Measurements from ENCODE around the gene ARHGAP23.
"Not testable (repeated sequence)": the region's sequence is repeated elsewhere in the genome, so short reads cannot be mapped to it uniquely, and the experiment has no call there.

Gene ARHGAP23

DNA sequence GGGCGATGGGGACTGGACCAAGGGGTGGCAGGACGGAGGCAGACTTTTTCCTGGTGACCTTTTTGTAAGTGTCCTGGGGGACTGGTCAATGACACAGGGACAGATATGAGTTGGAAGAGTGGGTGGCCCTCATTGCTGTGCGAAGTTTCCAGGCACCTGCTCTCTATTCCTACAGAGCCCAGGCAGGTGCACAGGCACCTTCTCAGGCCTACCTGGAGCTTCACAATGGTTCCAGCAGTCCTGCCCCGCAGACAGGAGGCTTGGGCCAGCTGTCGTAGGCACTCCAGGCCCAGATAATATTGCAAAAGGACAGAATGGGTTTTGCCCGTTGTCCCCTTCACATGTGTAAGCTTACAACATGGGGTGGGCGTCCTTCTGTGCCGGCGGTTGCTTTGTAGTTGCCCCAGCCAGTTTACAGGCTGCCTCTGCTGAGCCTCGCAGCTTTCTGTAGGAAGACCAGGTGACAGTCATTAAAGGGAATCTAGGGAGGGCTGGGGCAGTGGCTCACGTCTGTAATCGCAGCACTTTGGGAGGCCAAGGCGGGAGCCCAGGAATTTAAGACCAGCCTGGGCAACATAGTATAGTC lies 84.3 kb downstream of the ARHGAP23 start:
- H3K4me2 ChIP-seq (ENCODE audit: insufficient read depth, low read length) = no peak overlapping the region
- no peaks in the 10 kb centered on the region for H3K79me2 ChIP-seq (ENCODE audit: insufficient read depth, low read length)
- DNase-seq (no peak), ATAC-seq (ENCODE audit: insufficient read depth, low read depth) (no peak)
- H3K4me3 ChIP-seq (ENCODE audit: low read depth in 1 of 2, low read length in 2 of 2) = no peak overlapping the region
- no peak overlapping the region for H3K27ac ChIP-seq (ENCODE audit: low read length)
- no peaks in the 10 kb centered on the region for H3K4me1 ChIP-seq (ENCODE audit: insufficient read depth, low read length)
- no peaks in the 10 kb centered on the region for H3K27me3 ChIP-seq (ENCODE audit: insufficient read depth, low read length, poor library complexity)
- peaks cover 15% of the 10 kb centered on the region for H3K36me3 ChIP-seq (ENCODE audit: insufficient read depth, low read length)
- H3K9me3 ChIP-seq (ENCODE audit: insufficient read depth, low read length, severe bottlenecking) = no peaks in the 10 kb centered on the region
- TF ChIP-seq CTCF (IDR thresholded peaks at IDR 0.05; ENCODE audit: borderline replicate concordance, extremely low read depth, low read length, poor library complexity, severe bottlenecking) (no peak), EZH2 (IDR thresholded peaks at IDR 0.05; ENCODE audit: borderline replicate concordance, low read depth, low read length, severe bottlenecking) (no peak)
- no peak overlapping the region for H2AFZ ChIP-seq (ENCODE audit: low read depth, low read length)
- no peak overlapping the region for H3K9ac ChIP-seq (ENCODE audit: low read depth, low read length)
- no peaks in the 10 kb centered on the region; the same call in 1 of the 2 replicates for H4K20me1 ChIP-seq (ENCODE audit: insufficient read depth, low read length)

DNA sequence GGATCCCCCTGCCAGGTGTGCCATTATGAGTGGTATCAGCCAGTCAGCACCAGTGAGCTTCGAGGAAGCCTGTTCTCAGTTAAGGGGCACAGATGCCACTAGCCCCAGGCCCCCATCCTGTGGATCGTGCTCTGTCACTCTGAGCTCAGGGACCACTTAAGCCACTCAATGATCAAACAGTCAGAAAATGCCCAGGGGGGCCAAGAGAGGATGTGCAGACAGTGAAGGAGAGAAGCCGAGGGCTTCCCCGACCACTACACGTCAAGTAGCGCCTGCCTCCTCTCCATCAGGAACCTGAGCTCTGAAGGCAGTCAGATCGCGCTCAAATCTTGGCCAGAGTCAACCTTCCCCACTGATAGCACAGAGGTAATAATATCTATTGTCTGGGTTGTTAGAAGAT lies 98.3 kb downstream of the ARHGAP23 start:
- not testable (repeated sequence) for H3K79me2 ChIP-seq (ENCODE audit: insufficient read depth, low read length); H3K9me3 ChIP-seq (ENCODE audit: insufficient read depth, low read length, severe bottlenecking); DNase-seq; H3K36me3 ChIP-seq (ENCODE audit: insufficient read depth, low read length); H4K20me1 ChIP-seq (ENCODE audit: insufficient read depth, low read length); H3K4me1 ChIP-seq (ENCODE audit: insufficient read depth, low read length); H3K4me3 ChIP-seq (ENCODE audit: low read depth in 1 of 2, low read length in 2 of 2); H3K27me3 ChIP-seq (ENCODE audit: insufficient read depth, low read length, poor library complexity); H2AFZ ChIP-seq (ENCODE audit: low read depth, low read length); ATAC-seq (ENCODE audit: insufficient read depth, low read depth); H3K9ac ChIP-seq (ENCODE audit: low read depth, low read length); H3K27ac ChIP-seq (ENCODE audit: low read length); H3K4me2 ChIP-seq (ENCODE audit: insufficient read depth, low read length)

GRCh38 chr17:38528141-38528540 lies 99.9 kb downstream of the ARHGAP23 start:
- not testable (repeated sequence) for H3K4me3 ChIP-seq (ENCODE audit: low read depth in 1 of 2, low read length in 2 of 2); H3K9me3 ChIP-seq (ENCODE audit: insufficient read depth, low read length, severe bottlenecking); H3K4me2 ChIP-seq (ENCODE audit: insufficient read depth, low read length); H3K9ac ChIP-seq (ENCODE audit: low read depth, low read length); H2AFZ ChIP-seq (ENCODE audit: low read depth, low read length); H3K36me3 ChIP-seq (ENCODE audit: insufficient read depth, low read length); DNase-seq; H3K4me1 ChIP-seq (ENCODE audit: insufficient read depth, low read length); ATAC-seq (ENCODE audit: insufficient read depth, low read depth); H4K20me1 ChIP-seq (ENCODE audit: insufficient read depth, low read length); H3K27me3 ChIP-seq (ENCODE audit: insufficient read depth, low read length, poor library complexity); H3K27ac ChIP-seq (ENCODE audit: low read length); H3K79me2 ChIP-seq (ENCODE audit: insufficient read depth, low read length)

- not testable (repeated sequence) for ATAC-seq (ENCODE audit: insufficient read depth, low read depth)
Observed at GRCh38 chr17:38530856-38531255, 102.6 kb downstream of the ARHGAP23 start.

GRCh38 chr17:38531761-38532160 lies 103.5 kb downstream of the ARHGAP23 start:
- H3K27ac ChIP-seq (ENCODE audit: low read length); ATAC-seq (ENCODE audit: insufficient read depth, low read depth); H4K20me1 ChIP-seq (ENCODE audit: insufficient read depth, low read length): not testable (repeated sequence)

More at GRCh38 chr17:38530856-38531255, 102.6 kb downstream of the ARHGAP23 start:
- not testable (repeated sequence) for H3K4me2 ChIP-seq (ENCODE audit: insufficient read depth, low read length); H2AFZ ChIP-seq (ENCODE audit: low read depth, low read length); H3K79me2 ChIP-seq (ENCODE audit: insufficient read depth, low read length); H3K4me1 ChIP-seq (ENCODE audit: insufficient read depth, low read length); H3K4me3 ChIP-seq (ENCODE audit: low read depth in 1 of 2, low read length in 2 of 2); H4K20me1 ChIP-seq (ENCODE audit: insufficient read depth, low read length); DNase-seq; H3K9me3 ChIP-seq (ENCODE audit: insufficient read depth, low read length, severe bottlenecking); H3K9ac ChIP-seq (ENCODE audit: low read depth, low read length); H3K27me3 ChIP-seq (ENCODE audit: insufficient read depth, low read length, poor library complexity); H3K36me3 ChIP-seq (ENCODE audit: insufficient read depth, low read length); H3K27ac ChIP-seq (ENCODE audit: low read length)

More at GRCh38 chr17:38531761-38532160, 103.5 kb downstream of the ARHGAP23 start:
- H3K36me3 ChIP-seq (ENCODE audit: insufficient read depth, low read length); H3K4me2 ChIP-seq (ENCODE audit: insufficient read depth, low read length); H2AFZ ChIP-seq (ENCODE audit: low read depth, low read length); H3K4me3 ChIP-seq (ENCODE audit: low read depth in 1 of 2, low read length in 2 of 2); DNase-seq; H3K27me3 ChIP-seq (ENCODE audit: insufficient read depth, low read length, poor library complexity); H3K79me2 ChIP-seq (ENCODE audit: insufficient read depth, low read length); H3K9ac ChIP-seq (ENCODE audit: low read depth, low read length); H3K9me3 ChIP-seq (ENCODE audit: insufficient read depth, low read length, severe bottlenecking); H3K4me1 ChIP-seq (ENCODE audit: insufficient read depth, low read length): not testable (repeated sequence)

All from DND-41 (cell line).